SK-MEL-5 (cell line): ENCODE data around the gene FAM222B. TPM values are rescaled to one million over a fixed set of nuclear protein-coding genes. Genes with fewer than 3 reads are reported as not detected.
A peak's percentile ranks its signal among the peaks of the same experiment; 100 is the strongest.

ENCODE experiments used
- DNase-seq: peaks from one replicate; pipeline ENCODE4 v3.0.0-alpha.2; 2016; ENCODE audit warnings: low read depth, low spot score
- in situ Hi-C: cut with HindIII; loops from 2 replicates; pipeline ENCODE4 v1.10.0; 2016; ENCODE audit warnings: low sequenced_read_pairs, high pct_unique_total_duplicates, low pct_unique_long_range_greater_than_20kb
- small RNA-seq, 2 experiments: library from RNA; depleted of rRNA; stranded (forward); fragments of <200 nt; gene quantifications; one replicate each; pipeline ENCODE3, GENCODE V24; 2014
- total RNA-seq: library from RNA; depleted of rRNA; stranded (reverse); fragments of >200 nt; shearing (Covaris generic); gene quantifications from 2 replicates; pipeline ENCODE4 v1.2.3, GENCODE V29; 2014; rRNA removed

Gene FAM222B
- total RNA-seq, 1 experiment from 2014 or later = 11.3 TPM

DNA sequence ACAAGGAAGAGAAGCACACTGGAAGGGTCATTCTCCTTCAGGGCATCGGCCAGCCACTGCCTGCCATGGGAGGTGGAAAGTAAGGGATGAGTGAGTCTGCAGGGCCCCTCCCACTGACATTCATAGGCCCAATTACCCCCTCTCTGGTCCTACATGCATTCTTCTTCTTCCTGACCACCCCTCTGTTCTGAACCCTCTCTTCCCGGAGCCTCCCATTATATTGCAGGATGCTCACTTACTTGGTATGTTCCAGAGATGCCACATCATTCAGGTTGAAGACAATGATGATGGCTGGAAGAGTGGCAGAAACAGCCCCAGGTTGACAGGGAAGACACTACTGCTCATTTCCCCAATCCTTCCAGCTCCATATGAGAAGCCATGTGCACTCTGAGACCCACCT, 127.4 kb downstream of the FAM222B start:
- no peak for DNase-seq
- in situ Hi-C loops = no loop called here

DNA sequence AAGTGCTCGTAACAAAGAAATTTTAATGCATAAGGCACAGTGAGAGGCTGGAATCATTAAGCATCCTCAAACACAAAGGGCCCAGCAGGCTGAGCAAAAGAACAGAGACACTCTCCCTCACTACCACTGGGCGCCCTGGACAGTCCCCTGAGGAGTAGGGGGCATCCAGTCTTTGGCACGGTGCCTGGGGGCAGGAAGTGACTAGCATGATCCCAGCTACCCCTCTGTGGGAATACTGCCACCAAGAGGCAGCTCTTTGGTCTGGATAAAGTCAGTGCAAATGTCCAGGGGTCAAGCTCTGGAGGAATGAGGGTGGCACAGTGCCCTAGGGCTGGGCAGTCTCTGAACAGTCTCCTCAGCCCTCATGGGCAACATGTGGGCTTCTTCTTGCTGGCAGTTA, 128.3 kb downstream of the FAM222B start:
- in situ Hi-C loops = no loop called here
- DNase-seq = no peak

DNA sequence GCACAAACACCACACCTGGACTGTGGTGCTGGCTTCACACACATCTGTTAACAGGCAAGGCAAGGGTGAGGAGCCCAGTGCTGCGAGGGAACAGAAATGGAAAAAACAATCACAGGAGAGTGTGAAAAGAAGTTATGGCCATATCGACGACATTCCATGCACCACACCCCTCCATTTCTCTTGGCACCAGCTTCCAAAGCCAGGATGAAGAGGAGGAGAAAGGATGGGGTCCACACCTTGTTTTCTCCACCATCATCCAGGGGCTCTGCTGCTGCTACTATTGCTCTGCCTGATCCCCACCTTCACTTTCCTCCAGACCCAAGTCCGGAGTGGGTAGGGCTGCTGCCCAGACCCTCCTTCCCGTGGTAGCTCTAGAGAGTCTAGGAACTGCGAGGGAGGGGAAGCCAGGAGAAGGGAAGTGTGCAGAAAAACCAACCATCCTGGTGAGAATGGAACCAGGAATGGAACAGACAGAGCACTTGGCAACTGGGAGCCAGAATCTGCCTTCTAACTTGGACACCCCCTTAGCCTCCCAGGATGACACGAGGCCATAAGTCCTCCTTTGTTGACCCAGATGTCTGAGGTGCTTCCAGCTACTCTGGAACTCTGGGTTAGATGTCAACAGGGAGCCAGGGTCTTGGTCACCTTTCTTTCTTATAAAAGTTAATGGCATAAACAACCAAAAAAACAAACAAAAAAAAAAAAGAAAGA, 129.7 kb downstream of the FAM222B start:
- no peak for DNase-seq
- in situ Hi-C loops = no loop called here

DNA sequence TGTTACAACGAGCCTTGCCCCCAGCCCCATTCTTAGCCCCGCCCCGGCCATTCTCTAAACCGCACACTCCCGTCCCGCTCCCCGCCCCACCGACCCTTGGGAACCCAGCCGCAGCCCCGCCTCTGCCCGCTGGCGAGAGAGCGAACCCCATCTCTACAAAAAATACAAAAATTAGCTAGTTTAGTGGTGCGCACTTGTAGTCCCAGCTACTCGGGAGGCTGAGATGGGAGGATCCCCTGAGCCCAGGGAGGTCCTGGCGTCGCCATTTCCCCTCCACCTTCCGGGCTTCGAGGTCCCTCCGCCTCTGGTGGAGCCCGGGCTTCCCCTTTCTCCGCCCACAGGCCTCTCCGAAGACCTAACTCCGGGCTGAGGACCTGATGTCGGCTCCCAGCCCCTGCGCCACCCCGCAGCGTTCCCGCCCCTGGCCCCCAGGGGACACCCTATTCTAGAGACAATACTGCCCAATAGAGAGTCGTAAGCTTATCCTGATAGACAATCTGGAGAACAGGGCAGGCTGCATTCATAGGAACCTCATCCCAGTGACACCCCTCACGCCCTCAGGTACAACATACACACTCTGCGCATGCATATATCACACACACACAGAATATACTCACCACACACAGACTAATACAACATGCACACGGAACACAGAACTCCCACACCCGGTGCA, 130.4 kb downstream of the FAM222B start:
- in situ Hi-C loops = no loop called here
- DNase-seq = no peak

DNA sequence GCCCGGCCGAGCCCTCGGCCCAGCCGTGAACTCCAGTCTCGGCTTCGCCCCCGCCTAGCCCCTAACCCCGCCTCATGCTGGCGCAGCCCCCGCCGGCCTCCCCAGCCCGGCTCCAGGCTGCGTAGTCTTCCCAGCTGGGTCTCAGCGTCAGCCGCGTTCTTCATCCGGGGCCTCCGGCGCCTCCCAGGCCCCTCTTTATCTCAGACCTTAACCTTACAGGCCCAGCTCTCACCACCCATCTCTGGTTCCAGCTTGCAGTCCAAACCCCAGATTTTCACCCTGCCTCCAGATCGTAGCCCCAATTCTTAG, 130.9 kb downstream of the FAM222B start, which contains the start of gene PROCA1:
TSS of gene PROCA1 (minus strand) at position 166 of the 309 bp plus-strand sequence. CDS start 228 bp downstream, outside the sequence.
- in situ Hi-C loops = no loop called here
- no peak for DNase-seq

DNA sequence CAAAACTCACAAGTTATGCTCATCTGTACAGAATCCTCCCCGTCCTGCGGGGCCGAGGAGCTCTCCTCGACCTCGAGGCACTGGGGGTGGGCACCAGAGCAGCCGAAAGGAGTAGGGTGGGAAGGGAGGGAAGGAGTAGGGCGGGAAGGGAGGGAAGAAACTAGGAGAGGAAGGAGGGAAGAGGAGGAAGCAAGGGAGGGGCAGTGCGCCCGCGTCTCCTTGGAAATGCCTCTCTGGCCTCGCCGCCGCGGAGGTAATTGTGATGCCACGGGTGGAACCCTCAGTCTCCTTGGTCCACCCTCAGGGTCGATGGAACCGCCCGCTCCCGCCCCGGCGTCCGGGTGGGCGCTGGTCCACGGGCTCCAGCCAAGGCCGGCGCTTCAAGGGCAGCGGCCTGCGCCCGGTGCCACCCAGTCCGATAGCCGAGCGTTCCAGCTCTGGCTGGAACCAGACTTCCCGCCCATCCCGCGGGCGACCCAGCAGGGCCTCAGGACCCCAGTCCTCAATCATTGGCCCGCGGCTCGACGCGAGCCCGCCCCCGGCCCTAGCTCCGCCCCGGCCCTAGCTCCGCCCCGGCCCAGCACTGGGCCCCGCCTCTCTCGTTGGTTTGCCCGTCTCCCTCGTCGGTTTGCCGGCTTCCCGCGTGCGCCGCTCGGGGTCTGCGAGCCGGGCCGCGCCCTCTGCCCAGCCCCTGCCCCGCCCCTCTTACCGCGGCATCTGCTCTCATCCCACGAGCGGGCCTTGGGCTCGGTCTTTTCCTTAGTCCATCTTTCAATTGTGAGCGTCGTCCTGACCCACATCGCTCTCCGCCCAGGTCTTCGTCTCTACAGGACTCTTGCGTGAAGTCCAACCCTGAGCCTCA, 131.5 kb downstream of the FAM222B start:
- in situ Hi-C loops = no loop called here
- peak; percentile 75 for DNase-seq

- in situ Hi-C loops = no loop called here
- no peak for DNase-seq
Observed at GRCh38 chr17:28707339-28707720, 135.3 kb downstream of the FAM222B start.

GRCh38 chr17:28706471-28707338, 135.9 kb downstream of the FAM222B start:
- in situ Hi-C loops = no loop called here
- no peak for DNase-seq

Small RNA genes lying within 50 kb of the gene (small RNA-seq; reads per million reads assigned to genes)
- gene RF00019 (0 reads per million in 2 experiments), gene SNORD42A (0 reads per million in 2 experiments), gene SNORD42B (0 to 0.02 reads per million in 2 experiments), gene SNORD4A (0 reads per million in 2 experiments), gene SNORD4B (0 reads per million in 2 experiments)

Other genes with a start within 250 kb of the FAM222B start
- gene SPAG5, start 243.8 kb downstream of the FAM222B start, total RNA-seq = 33.5 and 44.0 TPM in 2 replicates
- 3.4 and 4.8 TPM in 2 replicates for gene RSKR, start 228.6 kb downstream of the FAM222B start, total RNA-seq
- gene BLTP2, start 197.6 kb downstream of the FAM222B start, total RNA-seq = 146 and 160 TPM in 2 replicates
- 61.3 and 66.1 TPM in 2 replicates for gene SDF2, start 180.9 kb downstream of the FAM222B start, total RNA-seq
- gene SUPT6H, start 180.6 kb downstream of the FAM222B start, total RNA-seq = 38.6 and 47.1 TPM in 2 replicates
- gene PROCA1, start 130.9 kb downstream of the FAM222B start, total RNA-seq = 0.16 TPM in 1 of 2 replicates, not detected in the other
- gene RAB34, start 124.9 kb downstream of the FAM222B start, total RNA-seq = 89.9 and 93.4 TPM in 2 replicates
- 965 and 1,109 TPM in 2 replicates for gene RPL23A, start 122.8 kb downstream of the FAM222B start, total RNA-seq
- gene TLCD1, start 116.6 kb downstream of the FAM222B start, total RNA-seq = 12.0 and 17.3 TPM in 2 replicates
- gene NEK8, start 114.0 kb downstream of the FAM222B start, total RNA-seq = 1.8 and 2.1 TPM in 2 replicates
- 72.8 and 76.2 TPM in 2 replicates for gene TRAF4, start 98.8 kb downstream of the FAM222B start, total RNA-seq
- gene ERAL1, start 12.2 kb upstream of the FAM222B start, total RNA-seq = 23.8 and 35.7 TPM in 2 replicates
- 12.6 and 12.8 TPM in 2 replicates for gene FLOT2, start 54.9 kb upstream of the FAM222B start, total RNA-seq
- gene DHRS13, start 60.3 kb upstream of the FAM222B start, total RNA-seq = 21.8 and 23.8 TPM in 2 replicates
- 9.5 and 12.7 TPM in 2 replicates for gene PHF12, start 108.7 kb upstream of the FAM222B start, total RNA-seq
- gene SEZ6, start 163.2 kb upstream of the FAM222B start, total RNA-seq = not detected in 2 replicates
- 0.21 TPM in 1 of 2 replicates, not detected in the other for gene PIPOX, start 200.4 kb upstream of the FAM222B start, total RNA-seq